Cardiac septum (tissue), 1 donor: ENCODE data around the gene LDLRAD4. TPM values are rescaled to one million over a fixed set of nuclear protein-coding genes. Genes with fewer than 3 reads are reported as not detected.
"Not testable (repeated sequence)": the region's sequence is repeated elsewhere in the genome, so short reads cannot be mapped to it uniquely, and the experiment has no call there.

Source experiments
- DNase-seq: peaks from one replicate; pipeline ENCODE4 v3.0.0-alpha.2; 2020; ENCODE audit warnings: low spot score
- intact Hi-C: fragments of 100-400 bp; cut with DNase I; formaldehyde crosslinking; loops from one replicate; pipeline ENCODE4 v1.14.0; 2022
- total RNA-seq: library from RNA; stranded (reverse); fragmentation: NEBNext Ultra II Directional; extraction: Animal tissue kit (Norgen Biotek cat#: 25700); gene quantifications from one replicate; pipeline ENCODE4 v1.2.1, GENCODE V29; 2021
- donor health status: DM: no; HTN: no; CAD: no.

Gene LDLRAD4
- total RNA-seq, 1 donor from 2014 or later: 23.3 TPM

DNA sequence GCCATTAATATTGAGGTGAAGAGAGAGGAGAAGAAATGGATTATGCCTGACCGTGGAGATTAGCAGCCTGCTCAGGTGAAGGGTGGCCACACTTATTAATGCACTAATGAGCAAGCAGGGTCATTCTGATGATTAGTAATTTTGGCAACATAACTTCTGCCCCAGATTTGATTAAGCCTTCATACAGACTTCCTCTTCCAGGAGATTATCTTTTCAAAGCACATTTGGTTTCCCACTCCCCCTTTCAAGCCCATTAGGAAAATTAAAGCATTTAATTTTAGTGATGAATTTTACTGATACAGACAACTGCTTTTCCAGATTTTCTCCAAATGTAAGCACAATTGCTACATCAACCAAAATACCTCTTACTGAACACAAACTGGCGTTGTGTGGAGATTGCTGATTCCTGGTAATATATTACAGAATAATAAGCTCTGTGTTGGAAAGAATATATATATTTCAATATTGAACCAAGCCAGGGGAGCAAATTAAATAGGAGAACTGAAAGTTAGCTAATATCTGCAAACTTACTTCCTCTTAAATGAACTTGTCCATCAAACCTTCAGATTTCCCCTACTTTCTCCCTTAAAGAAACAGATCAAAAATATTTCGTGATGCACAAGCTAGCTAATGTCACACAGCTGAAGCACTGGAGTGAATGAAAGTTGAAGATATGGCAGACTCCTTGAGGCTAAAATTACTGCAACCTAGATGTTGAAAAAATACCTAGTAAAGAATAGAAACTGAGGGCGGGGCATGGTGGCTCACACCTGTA, 367.0 kb downstream of the LDLRAD4 start:
- intact Hi-C loops: no loop called here
- no peak for DNase-seq

GRCh38 chr18:13587001-13587400, 368.4 kb downstream of the LDLRAD4 start:
- DNase-seq: no peak
- intact Hi-C loops: no loop called here

DNA sequence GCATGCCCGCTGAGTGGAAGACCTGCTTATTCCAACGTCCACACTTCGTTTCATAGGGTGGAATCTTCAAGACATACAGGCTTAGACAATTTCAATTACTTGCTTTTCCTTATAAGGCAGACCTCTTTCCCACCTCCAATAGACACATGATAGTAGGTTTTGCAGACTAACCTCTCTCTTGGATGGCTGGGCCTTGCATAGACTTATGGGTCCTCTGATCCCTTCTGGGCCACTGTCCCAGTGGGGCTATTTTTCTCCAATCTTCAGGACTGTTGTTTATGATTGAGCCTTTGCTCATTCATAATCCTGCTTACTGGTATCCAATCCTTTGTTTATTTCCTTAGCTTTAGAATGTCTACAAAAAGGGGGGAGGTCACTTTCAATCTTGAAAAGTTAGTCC, 368.9 kb downstream of the LDLRAD4 start:
- intact Hi-C loops: no loop called here
- DNase-seq: no peak

GRCh38 chr18:13587937-13588336, 369.4 kb downstream of the LDLRAD4 start:
- intact Hi-C loops: no loop called here
- DNase-seq: no peak

DNA sequence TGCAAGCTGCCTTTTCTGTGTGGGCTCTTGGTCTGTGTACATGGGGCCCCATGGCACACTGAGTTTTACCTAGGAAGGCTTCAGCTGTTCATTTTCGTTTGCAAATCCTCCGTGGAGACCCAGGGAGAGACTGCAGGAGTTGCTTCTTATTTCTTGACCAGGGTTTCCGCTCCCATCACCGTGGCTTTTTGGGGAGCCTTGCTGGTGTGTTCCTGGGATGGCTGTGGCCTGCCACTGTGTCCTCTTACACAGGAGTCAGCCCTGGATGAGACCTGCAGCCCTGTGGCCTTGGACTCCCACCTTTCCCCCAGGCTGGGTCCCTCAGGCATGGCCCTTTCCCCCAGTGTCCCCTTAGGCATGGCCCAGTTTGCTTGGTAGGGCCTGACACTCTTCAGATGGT, 370.8 kb downstream of the LDLRAD4 start:
- intact Hi-C loops: no loop called here
- no peak for DNase-seq

GRCh38 chr18:13589943-13590342, 371.4 kb downstream of the LDLRAD4 start:
- no peak for DNase-seq
- intact Hi-C loops: no loop called here

- DNase-seq: no peak
- intact Hi-C loops: no loop called here
Measured at GRCh38 chr18:13592246-13592645, 373.7 kb downstream of the LDLRAD4 start.

DNA sequence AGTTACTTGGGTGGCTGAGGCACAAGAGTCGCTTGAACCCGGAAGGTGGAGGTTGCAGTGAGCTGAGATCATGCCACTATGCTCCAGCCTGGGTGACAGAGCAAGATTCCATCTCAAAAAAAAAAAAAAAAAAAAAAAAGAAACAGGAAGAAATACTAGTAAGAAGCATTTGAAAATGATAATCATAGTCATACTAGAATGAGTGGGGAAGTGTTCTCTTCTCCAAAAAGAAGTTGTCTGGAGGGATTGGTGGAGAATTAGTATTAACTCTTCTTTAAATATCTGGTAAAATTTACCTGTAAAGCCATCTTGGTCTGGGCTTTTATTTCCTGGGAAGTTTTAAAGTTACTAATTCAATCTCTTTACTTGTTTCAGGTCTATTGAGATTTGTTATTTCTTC, 376.0 kb downstream of the LDLRAD4 start:
- intact Hi-C loops: no loop called here
- DNase-seq: no peak

- DNase-seq: no peak
- intact Hi-C loops: no loop called here
Measured at GRCh38 chr18:13597068-13597467, 378.5 kb downstream of the LDLRAD4 start.

GRCh38 chr18:13598591-13598990, 380.0 kb downstream of the LDLRAD4 start:
- intact Hi-C loops: no loop called here
- no peak for DNase-seq

GRCh38 chr18:13599031-13599430, 380.5 kb downstream of the LDLRAD4 start:
- intact Hi-C loops: no loop called here
- DNase-seq: no peak

DNA sequence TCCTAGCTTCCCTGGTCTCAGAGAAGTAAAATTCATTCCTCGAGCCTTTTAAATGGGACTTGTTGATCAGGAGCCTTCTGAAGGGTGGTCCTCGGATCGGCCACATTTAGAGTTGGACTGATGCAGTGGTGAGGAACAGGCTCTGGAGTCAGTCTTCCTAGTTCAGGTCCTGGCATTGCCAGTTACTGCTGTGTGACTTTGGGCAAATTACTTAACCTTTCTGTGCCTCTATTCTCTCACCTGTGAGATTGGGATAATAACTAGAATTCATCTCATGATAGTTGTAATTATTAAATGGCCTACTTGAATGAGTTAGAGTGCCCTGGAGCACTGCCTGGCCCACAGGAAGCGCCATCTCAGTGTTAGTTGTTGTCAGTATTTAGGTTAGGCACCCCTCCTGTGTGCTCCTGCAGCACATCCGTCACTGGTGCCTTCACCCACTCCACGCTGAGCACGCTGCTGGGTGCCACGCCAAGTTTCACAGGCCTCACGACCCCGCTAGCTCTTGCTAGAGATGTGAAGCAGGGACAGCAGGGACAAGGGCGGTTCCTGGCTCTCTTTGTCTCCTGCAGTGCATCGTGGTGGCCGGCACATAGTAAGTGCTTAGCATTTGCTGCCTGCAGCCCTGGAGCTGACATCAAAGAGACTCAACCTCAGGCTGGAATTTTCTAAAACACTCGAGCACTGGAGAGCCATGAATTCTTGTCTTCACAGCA, 384.9 kb downstream of the LDLRAD4 start:
- intact Hi-C loops: no loop called here
- DNase-seq: no peak

GRCh38 chr18:13604786-13605185, 386.2 kb downstream of the LDLRAD4 start:
- no peak for DNase-seq
- intact Hi-C loops: no loop called here

DNA sequence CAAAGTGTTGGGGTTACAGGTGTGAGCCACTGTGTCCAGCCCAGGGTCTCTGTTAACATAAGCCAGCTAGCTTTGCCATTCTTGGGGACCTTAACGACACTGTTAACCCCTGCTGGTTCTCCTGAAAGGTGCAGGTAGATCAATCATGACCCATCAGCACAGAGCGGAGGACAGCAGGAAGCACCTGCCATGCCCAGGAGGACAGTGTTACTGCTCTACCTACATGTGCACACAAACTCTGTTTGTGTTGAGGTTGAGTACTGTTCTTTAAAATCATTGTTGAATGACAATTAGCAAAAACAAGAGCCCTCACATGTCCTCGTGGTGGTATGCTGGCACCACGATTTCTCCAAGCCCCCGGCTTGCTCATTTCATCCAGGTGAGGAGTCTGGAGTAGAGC, 386.9 kb downstream of the LDLRAD4 start:
- intact Hi-C loops: no loop called here

GRCh38 chr18:13605901-13606300, 387.3 kb downstream of the LDLRAD4 start:
- no peak for DNase-seq
- intact Hi-C loops: no loop called here

More for the DNA sequence above, 386.9 kb downstream of the LDLRAD4 start:
- no peak for DNase-seq

DNA sequence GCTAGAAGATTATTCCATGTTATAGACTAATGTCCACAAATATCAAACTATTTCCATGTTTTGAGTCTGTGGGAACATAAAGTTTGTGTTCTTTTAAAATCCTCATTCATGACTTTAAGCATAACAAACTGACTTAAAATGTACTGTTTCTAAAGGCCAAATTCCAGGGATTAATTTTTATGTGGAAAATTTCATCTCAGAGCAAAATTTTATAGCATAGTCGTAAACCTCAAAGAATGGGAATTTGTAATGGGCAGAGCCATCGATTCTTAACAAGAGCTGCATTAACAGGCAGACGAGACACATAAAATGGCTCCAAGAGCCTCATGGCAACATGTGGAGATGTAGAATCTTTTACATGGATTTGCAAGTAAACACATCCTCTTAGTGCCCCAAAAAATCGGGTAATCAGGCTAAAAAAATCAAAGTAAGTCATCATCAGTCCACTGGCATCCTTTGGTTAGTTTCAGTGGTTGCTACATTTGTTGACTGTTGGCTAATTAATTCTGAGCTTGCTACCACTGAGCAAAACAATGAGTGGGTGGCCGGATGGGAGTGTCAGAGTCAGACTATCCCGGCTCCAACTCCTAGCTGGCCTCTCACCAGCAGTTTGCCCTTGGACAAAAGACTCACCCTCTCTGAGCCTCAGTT, 388.2 kb downstream of the LDLRAD4 start:
- intact Hi-C loops: no loop called here
- DNase-seq: no peak

GRCh38 chr18:13608024-13608562, 389.5 kb downstream of the LDLRAD4 start:
- intact Hi-C loops: not testable (repeated sequence)

GRCh38 chr18:13608791-13609532, 390.4 kb downstream of the LDLRAD4 start:
- intact Hi-C loops: no loop called here
- no peak for DNase-seq

More at GRCh38 chr18:13608024-13608562, 389.5 kb downstream of the LDLRAD4 start:
- DNase-seq: not testable (repeated sequence)

DNA sequence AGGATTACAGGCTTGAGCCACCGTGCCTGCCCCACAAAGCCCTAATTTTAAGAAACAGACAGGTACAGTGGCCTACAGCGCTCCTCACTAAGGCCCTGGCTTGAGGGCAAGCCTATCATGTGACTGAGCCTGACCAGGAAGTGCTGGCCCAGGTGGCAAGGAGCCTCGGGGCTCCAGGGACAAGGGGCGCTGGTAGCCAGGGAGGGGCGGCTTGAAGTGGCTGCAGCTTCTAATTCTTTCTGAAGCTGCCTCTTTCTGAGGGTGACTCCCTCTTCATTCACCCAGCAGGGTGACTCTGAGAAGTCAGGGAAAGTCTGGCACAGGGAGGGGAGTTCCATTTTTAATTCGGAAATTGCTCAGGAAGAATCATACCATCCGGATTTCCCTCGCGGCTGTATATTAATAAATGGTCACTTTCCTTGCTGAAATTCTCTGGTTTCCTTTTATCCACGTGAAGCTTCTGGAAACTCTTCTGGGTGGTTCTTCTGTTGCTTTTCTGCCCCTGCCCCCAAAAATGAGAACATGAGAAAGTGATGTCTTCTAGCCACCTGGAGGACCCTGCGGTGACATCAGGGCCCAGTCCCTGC, 392.1 kb downstream of the LDLRAD4 start:
- intact Hi-C loops: loop anchor here (2.0 to 10.0 kb wide), 2 partner anchors 44 to 176 kb away; no protein-coding TSS in a partner anchor
- DNase-seq: no peak
